Adrenal gland (tissue), 12 donors: ENCODE data around the gene LDB2. TPM values are rescaled to one million over a fixed set of nuclear protein-coding genes. Genes with fewer than 3 reads are reported as not detected.

ENCODE experiments used
- DNase-seq, 7 donors: peaks; one replicate each; pipeline ENCODE4 v3.0.0-alpha.2; 2019 to 2020
- H3K27ac ChIP-seq, 5 donors: fragments of 200-600 bp; sonication (generic) in 4 of 5; 1 replicate in 3 of 5; 2 replicates in 2 of 5; pipeline versions ENCODE4 v1.5.1 to v1.8.0; 2016 to 2020; ENCODE audit warnings: mild to moderate bottlenecking in 1 of 5
- H3K27me3 ChIP-seq: fragments of 200-600 bp; 2 replicates; pipeline ENCODE4 v1.8.0; 2021
- H3K36me3 ChIP-seq, 2 donors: fragments of 200-600 bp; replicated peaks in 1 of 2; 1 replicate in 1 of 2; 2 replicates in 1 of 2; pipeline versions ENCODE4 v1.5.1 to v1.8.0; 2018 to 2022
- H3K4me1 ChIP-seq, 2 donors: fragments of 200-600 bp; replicated peaks in 1 of 2; 1 replicate in 1 of 2; 2 replicates in 1 of 2; pipeline versions ENCODE4 v1.5.1 to v1.8.0; 2018 to 2021
- H3K4me3 ChIP-seq, 4 donors: fragments of 200-600 bp; sonication (generic) in 3 of 4; one replicate each; pipeline ENCODE4 v1.5.1; 2016 to 2018
- H3K9me3 ChIP-seq, 3 donors: fragments of 200-600 bp; sonication (generic) in 1 of 3; replicated peaks in 1 of 3; 1 replicate in 2 of 3; 2 replicates in 1 of 3; pipeline versions ENCODE4 v1.5.1 to v1.8.0; 2016 to 2021
- CTCF ChIP-seq, 6 experiments: fragments of 450-650 bp in 4 of 6; fragments of 200-600 bp in 2 of 6; sonication (generic) in 1 of 6; IDR thresholded peaks; 1 replicate in 5 of 6; 2 replicates in 1 of 6; pipeline versions ENCODE4 v1.5.1 to v1.8.0; 2016 to 2021; ENCODE audit warnings: antibody characterized with exemption in 6 of 6, mild to moderate bottlenecking in 2 of 6, moderate library complexity in 1 of 6
- POLR2A ChIP-seq, 2 donors: fragments of 450-650 bp; IDR thresholded peaks; one replicate each; pipeline ENCODE4 v1.6.1; 2017; ENCODE audit warnings: antibody characterized with exemption in 2 of 2, mild to moderate bottlenecking in 2 of 2, moderate library complexity in 1 of 2
- WGBS, 4 donors: extraction: QIAGEN DNeasy Blood & Tissue Kit in 2 of 4; methylation state at CpG; one replicate each; pipeline versions ENCODE4 v1.1.5 to v1.1.7; 2013 to 2017; 5-methylcytosine and 5-hydroxymethylcytosine counted together
- intact Hi-C, 2 donors: fragments of 100-400 bp; cut with DNase I; formaldehyde crosslinking; loops; one replicate each; pipeline versions ENCODE4 v1.14.1 to v1.15.0; 2022 to 2023
- polyA plus RNA-seq, 3 donors: library from polyadenylated mRNA; stranded (reverse); fragments of 200-250 nt in 2 of 3; fragments of 350-450 nt in 1 of 3; fragmentation: Illumina TruSeq in 1 of 3; extraction: RNeasy Lipid Tissue Mini Kit (QIAGEN cat#74804) in 1 of 3; gene quantifications; one replicate each; pipeline ENCODE4 v1.2.3, GENCODE V29; 2013 to 2014
- total RNA-seq, 9 donors: library from RNA; depleted of rRNA in 4 of 9; stranded (reverse); fragments of >200 nt in 4 of 9; fragments of 120-200 nt in 1 of 9; fragmentation: NEBNext Ultra II Directional in 1 of 9; extraction: Animal tissue kit (Norgen Biotek cat#: 25700) in 1 of 9; gene quantifications; one replicate each; pipeline versions ENCODE4 v1.1.0 to v1.2.4, GENCODE V29; 2013 to 2023
- donor health status: healthy with polysubstance abuse.
- donor health status: Bipolar disorder and iron deficiency.
- donor health status: DM: yes; HTN: yes; CAD: no.
- donor health status: DM: no; HTN: no; CAD: no.
- donor health status: DM: no; HTN: no; CAD: no.
- donor health status: DM: yes; HTN: yes; CAD: no.

LDB2 gene
- total and polyA plus RNA-seq, 12 donors, result 17.1 to 51.1 (median 27.0) TPM

- no peak for TF ChIP-seq CTCF (IDR thresholded peaks at IDR 0.05)
- no peak for TF ChIP-seq POLR2A (IDR thresholded peaks at IDR 0.05)
- no peak for DNase-seq
- 80 to 89% (median 84%) methylated on average over 10 of the region's 10 CpGs for WGBS, 4 donors
Measured at GRCh38 chr4:16779028-16779675, 119.3 kb downstream of the LDB2 start.

DNA sequence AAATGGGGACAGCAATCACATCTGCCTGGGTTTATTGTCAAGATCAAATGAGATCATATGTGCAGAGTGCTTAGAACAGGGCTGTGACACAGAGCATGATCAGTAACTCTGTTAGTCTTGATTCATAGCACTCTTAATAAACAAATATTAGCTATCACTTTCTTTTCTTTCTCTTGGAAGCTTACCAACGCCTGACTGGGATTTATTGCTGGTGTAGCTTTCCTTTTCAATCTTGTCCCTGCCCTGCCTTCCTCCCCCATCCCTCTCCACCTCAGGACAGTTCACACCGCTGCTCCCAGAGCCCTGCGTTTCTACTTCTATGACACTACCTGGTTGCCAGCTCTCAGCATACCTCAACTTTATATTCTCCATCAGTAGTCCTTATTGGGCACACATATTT lies 120.7 kb downstream of the LDB2 start:
- Histone ChIP-seq H3K9me3 (no peaks in the 10 kb centered on the region), H3K27ac (no peak overlapping the region), H3K4me1 (no peaks in the 10 kb centered on the region), H3K4me3 (no peak overlapping the region), H3K36me3 (no peaks in the 10 kb centered on the region), H3K27me3 (no peaks in the 10 kb centered on the region)
- intact Hi-C loops, result no loop called here
- 60 to 69% (median 67%) methylated on average over 3 of the region's 3 CpGs for WGBS, 4 donors
- DNase-seq, result no peak
- TF ChIP-seq POLR2A (IDR thresholded peaks at IDR 0.05), result no peak
- no peak for TF ChIP-seq CTCF (IDR thresholded peaks at IDR 0.05)

More at GRCh38 chr4:16779028-16779675, 119.3 kb downstream of the LDB2 start:
- Histone ChIP-seq H3K36me3 (no peaks in the 10 kb centered on the region), H3K27me3 (no peaks in the 10 kb centered on the region), H3K4me3 (no peak overlapping the region), H3K27ac (no peak overlapping the region), H3K9me3 (no peaks in the 10 kb centered on the region), H3K4me1 (no peaks in the 10 kb centered on the region)
- intact Hi-C loops, result no loop called here

GRCh38 chr4:16775411-16776154 lies 122.9 kb downstream of the LDB2 start:
- no peak overlapping the region for H3K4me3 ChIP-seq
- DNase-seq, result no peak
- intact Hi-C loops, result no loop called here
- no peak for TF ChIP-seq CTCF (IDR thresholded peaks at IDR 0.05)
- no peak for TF ChIP-seq POLR2A (IDR thresholded peaks at IDR 0.05)
- H3K27me3 ChIP-seq, result no peaks in the 10 kb centered on the region
- WGBS, 4 donors, result 84 to 87% (median 86%) methylated on average over 5 of the region's 5 CpGs
- H3K9me3 ChIP-seq, result no peaks in the 10 kb centered on the region
- H3K36me3 ChIP-seq, result no peaks in the 10 kb centered on the region
- H3K4me1 ChIP-seq, result no peaks in the 10 kb centered on the region
- no peak overlapping the region for H3K27ac ChIP-seq

- 55 to 63% (median 57%) methylated on average over 2 of the region's 2 CpGs for WGBS, 4 donors
- intact Hi-C loops, result no loop called here
- no peak for TF ChIP-seq POLR2A (IDR thresholded peaks at IDR 0.05)
- no peak for TF ChIP-seq CTCF (IDR thresholded peaks at IDR 0.05)
Measured at GRCh38 chr4:16772366-16772850, 126.0 kb downstream of the LDB2 start.

More at GRCh38 chr4:16772366-16772850, 126.0 kb downstream of the LDB2 start:
- Histone ChIP-seq H3K4me1 (no peaks in the 10 kb centered on the region), H3K36me3 (no peaks in the 10 kb centered on the region), H3K9me3 (no peaks in the 10 kb centered on the region), H3K27me3 (no peaks in the 10 kb centered on the region), H3K27ac (no peak overlapping the region), H3K4me3 (no peak overlapping the region)
- DNase-seq, result no peak
